SH-SY5Y (cell line): Measurements from ENCODE around the gene CCNJL.

Experiments
- GATA2 ChIP-seq: IDR thresholded peaks from 2 replicates; pipeline ENCODE4 v1.6.1; 2011; ENCODE audit warnings: mild to moderate bottlenecking, low read depth, low read length
- GATA3 ChIP-seq: IDR thresholded peaks from 2 replicates; pipeline ENCODE4 v1.6.1; 2011; ENCODE audit warnings: low read depth, mild to moderate bottlenecking, low read length, moderate library complexity

DNA sequence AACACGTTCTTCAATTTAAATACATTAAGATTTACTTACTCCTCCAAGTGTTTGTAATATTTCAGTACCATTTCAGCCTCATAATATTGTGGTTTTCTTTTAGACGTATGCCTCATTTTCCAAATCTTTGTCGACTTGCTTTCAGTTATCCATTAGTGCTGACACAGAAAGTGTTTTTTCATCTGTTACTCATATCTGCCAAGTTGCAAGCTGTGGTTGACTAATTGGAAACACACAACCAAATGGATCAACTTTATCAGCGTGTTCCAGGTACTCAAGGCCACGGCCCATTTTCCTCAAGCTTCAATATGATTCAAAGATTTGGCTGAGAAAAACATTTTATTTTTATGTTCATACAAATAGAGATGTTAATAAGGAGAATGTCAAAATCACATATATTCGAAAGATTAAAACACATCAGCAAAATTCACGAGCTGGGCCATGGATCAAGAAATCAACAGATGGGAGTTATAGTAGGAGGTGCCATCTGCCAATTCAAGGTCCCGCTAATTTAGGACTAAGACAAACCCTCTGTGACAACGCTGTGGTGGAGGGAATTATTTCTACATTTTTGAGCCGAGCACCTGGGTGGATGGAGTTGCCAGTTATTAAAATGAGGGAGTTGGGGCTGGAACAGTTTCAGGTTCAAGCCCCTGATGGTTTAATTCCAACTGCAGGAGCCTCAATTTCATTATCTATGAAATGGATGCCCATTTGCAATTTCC, 27.2 kb upstream of the CCNJL start:
- TF ChIP-seq GATA3: no peak
- no peak for TF ChIP-seq GATA2
